HG03139 (cell line): ENCODE results near the gene PLD4.
"Not testable (repeated sequence)": the region's sequence is repeated elsewhere in the genome, so short reads cannot be mapped to it uniquely, and the experiment has no call there.

Experiments
- ATAC-seq: cut with Tn5 transposase; IDR thresholded peaks from one replicate; pipeline ENCODE4 v1.9.1; 2021; ENCODE audit not compliant: unreplicated experiment

PLD4 gene, protein sequence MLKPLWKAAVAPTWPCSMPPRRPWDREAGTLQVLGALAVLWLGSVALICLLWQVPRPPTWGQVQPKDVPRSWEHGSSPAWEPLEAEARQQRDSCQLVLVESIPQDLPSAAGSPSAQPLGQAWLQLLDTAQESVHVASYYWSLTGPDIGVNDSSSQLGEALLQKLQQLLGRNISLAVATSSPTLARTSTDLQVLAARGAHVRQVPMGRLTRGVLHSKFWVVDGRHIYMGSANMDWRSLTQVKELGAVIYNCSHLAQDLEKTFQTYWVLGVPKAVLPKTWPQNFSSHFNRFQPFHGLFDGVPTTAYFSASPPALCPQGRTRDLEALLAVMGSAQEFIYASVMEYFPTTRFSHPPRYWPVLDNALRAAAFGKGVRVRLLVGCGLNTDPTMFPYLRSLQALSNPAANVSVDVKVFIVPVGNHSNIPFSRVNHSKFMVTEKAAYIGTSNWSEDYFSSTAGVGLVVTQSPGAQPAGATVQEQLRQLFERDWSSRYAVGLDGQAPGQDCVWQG

DNA sequence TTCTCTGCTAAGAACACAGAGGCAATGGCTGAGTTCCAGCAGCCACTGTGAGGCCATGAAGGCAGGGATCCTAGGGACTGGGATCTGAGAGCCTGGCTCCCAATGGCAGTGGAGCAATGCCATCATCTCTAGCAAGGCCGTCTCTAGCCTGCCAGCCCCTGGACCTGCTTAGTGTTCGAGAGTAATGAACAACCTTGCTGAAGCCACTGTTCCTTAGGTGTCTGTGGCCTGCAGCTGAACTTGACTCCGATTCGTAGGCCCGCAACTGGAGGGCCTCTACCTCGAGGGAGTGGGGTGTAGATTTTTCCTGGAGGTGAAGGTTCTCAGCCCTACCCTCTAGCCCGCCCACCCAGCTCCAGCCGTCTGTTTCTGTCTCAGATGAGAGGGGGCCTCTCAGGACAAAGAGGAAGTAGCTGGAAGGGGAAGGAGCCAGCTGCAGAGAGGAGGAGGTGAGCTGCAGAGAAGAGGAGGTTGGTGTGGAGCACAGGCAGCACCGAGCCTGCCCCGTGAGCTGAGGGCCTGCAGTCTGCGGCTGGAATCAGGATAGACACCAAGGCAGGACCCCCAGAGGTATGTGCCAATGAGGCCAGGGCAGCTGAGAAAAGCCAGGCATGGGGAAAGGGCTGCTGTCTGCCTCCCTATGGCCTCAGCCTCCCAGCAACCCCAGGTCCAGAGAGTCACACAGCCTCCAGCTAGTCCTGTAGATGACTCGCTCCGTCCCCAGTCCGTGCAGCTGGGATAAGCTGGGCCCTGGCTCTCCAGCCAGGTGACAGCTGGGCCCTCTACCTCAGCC lies at the start of gene PLD4:
Gene PLD4 (plus strand): TSS at position 459 of the 793 bp plus-strand sequence. CDS start 2,262 bp downstream, outside the sequence.
- no peak for ATAC-seq

DNA sequence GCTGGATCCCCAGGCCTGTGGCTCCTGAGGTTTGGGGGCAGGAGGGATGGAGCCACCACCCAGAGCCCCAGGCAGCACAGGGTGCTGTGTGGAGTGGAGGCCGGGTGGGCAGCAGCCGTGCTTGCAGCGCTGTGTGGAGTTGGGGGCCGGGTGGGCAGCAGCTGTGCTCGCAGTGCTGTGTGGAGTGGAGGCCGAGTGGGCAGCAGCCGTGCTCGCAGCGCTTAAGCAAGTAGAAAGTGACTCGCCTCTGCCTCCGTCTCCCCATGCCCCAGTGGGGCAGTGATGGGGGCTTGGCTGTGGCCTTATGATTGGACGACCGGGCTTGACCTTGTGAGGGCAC lies 49.3 kb upstream of the PLD4 start:
- no peak for ATAC-seq

DNA sequence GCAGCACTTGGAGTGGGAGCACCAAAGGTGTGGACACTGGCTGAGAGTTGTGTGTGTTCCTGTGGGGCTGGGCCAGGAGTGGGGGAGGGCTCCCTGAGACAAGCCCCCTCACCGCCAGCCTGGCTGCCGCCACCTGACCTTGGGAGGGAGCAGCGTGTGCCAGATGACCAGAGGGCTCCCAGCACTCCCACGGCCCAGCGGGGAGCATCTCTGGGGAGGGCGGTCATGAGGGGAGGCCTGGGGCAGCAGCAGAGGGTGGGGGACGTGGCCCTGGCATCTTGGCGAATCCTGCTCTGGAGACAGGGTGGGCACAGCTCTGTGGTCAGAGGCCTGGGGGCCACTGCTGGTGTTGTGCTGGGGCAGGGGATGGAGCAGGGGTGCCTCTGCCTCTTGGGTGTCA lies 48.9 kb upstream of the PLD4 start:
- no peak for ATAC-seq

DNA sequence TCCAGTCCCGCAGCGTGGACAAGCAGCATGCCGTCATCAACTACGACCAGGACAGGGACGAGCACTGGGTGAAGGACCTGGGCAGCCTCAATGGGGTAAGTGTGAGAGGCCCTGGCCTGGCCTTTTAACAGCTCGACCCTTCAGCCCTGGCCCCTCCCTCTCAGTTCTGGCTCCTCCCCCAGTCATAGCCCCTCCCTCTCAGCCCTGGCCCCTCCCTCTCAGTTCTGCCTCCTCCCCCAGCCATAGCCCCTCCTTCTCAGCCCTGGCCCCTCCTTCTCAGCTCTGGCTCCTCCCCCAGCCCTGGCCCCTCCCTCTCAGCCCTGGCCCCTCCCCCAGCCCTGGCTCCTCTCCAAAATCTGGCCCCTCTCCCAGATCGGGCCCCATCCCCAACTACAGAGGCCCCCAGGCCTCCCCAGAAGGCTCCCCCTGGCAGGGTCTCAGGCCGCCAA lies 48.4 kb upstream of the PLD4 start:
- no peak for ATAC-seq

DNA sequence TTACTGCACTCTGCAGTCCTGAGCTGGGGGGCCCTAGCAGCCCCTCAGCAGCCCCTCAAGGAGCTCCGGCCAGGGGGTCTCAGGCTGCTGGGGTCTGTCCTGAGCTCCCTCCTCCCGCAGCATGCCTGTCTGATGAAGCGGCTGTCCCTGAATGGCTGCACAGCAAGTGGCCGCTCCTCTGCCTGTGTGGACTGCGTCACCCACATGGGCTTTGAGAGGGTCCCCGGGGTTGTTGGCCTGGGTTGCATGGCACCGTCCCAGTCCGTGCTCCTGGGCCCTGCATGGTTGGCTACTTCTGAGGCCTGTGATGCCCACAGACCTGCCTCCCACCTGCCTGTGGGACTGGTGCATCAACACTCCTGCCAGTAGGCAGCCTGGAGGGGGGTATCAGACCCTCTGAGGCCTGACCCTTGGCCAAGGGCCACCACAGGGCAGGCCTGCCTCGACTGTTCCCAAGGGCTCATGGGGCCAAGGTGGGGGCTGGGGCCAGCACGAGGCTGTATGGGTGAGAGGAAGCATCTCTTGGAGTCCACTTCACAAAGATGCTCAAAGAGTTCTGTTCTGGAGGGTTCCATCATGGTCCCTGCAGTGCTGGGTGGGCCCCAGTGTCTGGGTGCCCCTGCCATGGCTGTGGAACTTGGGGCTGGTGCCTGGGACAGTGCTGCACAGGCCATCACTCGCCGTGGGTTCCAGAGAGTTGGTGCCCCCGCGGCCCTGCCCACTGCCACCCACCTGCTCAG lies 47.4 kb upstream of the PLD4 start:
- no peak for ATAC-seq

DNA sequence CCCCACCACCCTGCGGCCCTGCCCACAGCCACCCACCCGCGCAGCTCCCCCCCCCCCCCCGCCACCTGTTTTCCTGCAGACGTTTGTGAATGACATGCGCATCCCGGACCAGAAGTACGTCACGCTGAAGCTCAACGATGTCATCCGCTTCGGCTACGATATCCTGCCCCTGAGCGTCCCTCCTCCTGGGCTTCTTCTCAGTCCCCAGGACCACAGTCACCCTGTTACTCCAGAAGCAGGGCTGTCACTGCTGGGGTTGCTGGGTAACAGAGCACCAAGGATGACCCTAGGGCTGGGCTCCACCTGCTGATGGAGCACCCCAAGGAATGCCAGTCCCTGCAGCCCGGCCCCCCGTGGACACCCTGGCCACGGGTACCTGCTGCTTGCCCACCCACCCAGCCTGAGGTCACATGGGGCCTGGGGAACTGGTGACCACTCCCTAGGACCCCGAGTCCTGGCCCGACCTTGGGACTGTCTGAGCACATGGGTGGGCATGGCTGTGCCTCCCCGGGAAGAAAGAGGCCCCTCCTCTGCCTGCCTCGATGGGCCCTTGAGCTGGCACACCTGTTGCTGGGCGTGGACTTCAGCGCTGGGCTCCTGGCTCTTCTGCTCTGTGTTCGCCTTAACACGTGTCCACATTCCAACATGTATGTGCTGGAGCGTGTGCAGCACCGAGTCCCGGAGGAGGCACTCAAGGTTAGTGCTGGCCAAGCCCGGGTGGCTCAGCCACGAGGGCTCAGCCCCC lies 46.7 kb upstream of the PLD4 start:
- ATAC-seq, result no peak

DNA sequence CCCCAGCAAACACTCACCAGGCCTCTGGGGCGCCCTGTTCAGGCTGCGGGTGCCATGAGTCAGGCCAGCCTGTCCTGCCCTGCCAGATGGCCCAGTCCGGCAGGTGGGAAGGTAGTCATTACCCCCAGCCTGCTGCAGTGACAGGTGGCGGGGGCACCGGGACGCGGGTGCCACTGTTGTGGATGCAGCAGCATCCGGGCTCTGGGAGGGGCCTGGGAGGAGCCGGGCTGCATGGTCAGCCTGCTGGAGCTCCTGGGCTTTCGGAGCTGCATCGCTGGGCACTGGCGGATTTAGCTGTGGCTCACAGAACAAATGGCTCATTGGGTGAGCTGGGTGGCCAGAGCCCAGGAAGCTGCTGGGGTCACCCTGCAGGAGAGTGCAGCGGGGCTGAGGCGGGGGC lies 46.1 kb upstream of the PLD4 start:
- ATAC-seq, result no peak

DNA sequence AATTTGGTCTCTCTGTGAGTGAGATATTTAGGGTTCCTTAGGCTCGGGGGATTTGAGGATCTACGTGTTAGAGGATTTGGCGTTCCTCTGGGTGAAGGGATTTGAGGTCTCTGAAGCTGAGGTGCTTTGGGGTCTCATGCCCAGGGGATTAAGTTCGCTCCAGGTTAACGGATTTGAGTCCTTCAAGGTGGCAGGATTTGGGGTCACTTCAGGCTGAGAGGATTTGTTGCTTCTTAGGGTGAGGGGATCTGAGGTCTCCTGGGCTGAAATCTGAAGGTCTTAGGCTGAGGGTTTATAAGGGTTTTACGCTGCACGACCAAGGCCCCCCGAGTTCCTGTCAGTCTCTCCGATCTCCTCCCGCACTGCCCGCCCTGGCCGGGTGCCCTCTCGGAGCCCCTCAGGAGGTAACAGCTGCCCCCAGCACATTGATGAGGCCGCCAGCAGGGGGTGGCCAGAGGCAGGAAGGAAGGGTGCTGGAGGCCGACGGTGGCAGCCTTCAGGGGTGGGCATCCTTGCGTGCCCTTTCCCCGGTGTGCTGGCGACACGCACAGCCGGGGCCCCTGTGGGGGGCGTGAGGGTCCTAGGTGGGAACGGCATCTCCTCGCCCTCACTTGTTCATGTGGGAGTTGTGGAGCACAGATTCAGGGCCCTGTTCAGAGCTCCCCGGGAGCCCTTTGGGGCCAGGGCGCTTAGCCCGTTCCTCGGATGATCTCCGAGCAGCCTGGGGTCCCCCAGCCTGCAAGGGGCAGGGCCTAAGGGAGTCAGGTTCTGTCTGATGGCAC lies 45.3 kb upstream of the PLD4 start:
- no peak for ATAC-seq

DNA sequence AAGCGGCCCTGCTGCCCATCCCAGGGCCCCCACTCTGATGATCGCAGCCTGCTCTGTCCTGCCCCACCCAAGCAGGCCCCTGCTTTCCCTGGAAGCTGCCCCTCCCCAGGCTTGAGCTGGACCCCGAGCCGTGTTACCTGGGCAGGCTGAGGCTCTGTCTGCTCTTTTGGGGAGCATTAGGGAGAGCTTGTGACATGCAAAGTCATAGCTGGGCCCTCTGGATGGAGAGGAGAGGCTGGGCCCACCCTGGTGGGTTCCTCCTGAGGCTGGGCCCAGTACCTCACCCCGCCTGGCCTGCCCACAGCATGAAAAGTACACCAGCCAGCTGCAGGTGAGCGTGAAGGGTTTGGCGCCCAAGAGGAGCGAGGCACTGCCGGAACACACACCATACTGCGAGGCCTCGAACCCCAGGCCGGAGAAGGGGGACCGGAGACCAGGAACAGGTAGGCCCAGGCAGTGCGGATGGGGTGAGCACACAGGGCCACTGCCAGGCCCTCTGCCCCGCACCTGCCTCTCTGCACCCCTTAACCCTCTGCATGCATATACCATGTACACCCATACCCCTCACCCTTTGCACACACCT lies 44.6 kb upstream of the PLD4 start:
- ATAC-seq, result no peak

DNA sequence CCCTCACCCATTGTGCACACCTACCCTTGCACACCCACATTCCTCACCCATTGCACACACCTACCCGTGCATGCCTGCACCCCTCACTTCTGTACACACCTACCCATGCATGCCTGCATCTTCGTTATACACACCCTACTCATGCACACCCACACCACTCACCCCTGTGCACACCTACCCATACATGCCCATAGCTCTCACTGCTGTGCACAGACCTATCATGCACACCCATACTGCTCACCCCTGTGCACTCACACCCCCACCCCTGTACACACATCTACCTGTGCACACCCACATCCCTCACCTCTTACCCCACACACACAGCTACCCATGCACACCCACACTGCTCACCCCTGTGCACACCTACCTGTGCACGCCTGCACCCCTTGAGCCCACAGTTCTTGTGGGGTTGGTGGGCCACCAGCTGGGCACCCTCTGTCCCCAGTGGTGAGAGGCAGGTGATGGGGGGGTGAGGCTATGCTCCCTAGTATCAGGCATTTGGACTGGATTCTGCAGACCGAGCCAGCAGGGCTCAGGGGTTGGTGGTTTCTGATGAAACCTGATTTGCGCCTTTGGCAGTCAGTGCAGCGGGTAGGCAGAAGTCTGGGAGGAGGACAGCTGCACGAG lies 44.0 kb upstream of the PLD4 start:
- no peak for ATAC-seq

DNA sequence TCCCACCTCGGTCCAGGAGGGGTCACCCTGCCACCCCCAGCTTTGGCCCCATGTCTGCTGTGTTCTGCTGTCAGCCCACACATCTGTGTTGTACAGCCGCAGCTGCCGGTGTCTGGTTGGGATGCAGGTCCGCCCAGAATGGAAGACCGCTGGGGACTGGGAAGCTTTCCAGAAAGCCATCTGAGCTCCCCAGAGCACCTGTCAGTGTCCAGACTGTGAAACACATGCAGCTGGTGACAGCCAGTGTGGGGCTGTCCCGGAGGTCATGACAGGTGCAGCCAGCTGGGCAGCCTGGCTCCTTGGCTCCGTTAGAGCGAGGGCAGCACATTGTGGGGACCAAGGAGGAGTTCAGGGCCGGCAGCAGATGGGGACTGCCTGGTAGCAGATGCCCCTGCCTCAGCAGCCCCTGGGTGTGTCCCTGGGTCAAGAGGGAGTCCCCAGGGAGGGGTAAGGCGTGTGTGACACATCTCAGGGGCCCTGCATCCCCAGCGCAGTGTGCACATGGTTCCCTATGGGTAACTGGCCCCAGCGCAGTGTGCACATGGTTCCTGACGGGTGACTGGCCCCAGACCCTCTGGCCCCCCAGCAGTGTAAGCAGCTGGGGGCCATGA lies 43.2 kb upstream of the PLD4 start:
- ATAC-seq, result no peak

DNA sequence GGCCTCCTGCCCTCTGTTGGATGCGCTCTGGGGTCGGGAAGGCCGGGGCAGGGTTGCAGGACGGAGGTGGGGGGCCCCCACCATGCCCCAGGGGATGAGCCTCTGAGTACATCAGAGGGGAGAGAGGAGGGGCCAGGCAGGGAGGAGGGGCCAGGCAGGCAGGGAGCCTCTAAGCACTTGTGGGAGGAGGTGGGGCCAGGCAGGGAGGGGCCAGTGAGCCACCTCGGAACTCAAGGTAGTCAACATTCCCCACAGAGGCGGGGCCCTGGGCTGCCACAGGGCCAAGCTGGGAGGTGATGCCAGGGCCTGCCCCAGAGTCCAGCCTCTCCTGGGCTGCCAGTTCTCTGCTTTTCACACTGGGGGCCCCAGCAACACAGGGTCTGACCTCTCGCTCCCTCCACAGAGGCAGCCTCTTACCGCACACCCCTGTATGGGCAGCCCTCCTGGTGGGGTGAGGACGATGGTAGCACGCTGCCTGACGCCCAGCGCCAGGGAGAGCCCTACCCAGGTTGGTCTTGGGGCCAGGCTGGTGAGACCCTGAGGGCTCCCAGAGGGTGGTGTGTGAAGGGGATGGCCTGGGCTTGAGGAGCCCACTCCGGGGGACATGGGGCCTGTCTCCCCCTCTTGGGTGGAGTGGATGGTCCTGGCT lies 42.2 kb upstream of the PLD4 start:
- no peak for ATAC-seq

DNA sequence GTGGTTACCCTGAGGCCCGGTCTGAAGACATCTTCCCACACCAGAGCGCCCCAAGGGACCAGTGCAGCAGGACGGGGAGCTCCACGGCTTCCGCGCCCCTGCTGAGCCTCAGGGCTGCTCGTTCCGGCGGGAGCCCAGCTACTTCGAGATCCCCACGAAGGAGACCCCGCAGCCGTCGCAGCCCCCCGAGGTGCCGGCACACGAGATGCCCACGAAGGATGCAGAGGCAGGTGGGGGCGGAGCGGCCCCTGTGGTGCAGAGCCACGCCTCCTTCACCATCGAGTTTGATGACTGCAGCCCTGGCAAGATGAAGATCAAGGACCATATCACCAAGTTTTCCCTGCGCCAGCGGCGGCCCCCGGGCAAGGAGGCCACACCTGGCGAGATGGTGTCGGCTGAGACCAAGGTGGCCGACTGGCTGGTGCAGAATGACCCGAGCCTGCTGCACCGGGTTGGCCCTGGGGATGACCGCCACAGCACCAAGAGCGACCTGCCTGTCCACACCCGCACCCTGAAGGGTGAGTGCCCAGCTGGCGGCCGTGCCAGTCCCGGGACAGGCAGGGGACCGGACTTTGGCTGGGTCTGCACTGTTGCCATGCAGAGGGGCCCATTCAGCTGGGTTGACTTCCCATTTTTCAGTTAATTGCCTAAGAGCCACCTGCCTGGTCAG lies 41.6 kb upstream of the PLD4 start:
- ATAC-seq, result no peak

DNA sequence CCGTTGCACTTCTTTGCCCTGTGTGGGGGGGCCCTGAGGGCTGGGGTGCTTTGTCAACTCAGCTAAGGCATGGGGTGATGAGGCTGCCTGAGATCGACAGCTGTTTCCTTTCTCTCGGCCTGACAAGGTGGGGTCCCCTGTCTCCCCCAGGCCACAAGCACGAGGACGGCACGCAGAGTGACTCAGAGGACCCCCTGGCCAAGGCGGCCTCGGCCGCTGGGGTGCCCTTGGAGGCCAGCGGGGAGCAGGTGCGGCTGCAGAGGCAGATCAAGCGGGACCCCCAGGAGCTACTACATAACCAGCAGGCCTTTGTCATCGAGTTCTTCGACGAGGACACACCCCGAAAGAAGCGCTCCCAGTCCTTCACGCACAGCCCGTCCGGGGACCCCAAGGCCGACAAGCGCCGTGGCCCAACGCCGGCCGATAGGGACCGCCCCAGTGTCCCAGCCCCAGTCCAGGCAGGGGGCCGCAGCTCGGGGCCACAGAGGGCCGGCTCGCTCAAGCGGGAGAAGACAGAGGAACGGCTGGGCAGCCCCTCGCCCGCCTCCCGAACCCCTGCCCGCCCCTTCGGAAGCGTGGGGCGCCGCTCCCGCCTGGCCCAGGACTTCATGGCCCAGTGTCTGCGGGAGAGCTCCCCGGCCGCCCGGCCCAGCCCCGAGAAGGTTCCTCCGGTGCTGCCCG lies 40.9 kb upstream of the PLD4 start:
- ATAC-seq, result no peak

DNA sequence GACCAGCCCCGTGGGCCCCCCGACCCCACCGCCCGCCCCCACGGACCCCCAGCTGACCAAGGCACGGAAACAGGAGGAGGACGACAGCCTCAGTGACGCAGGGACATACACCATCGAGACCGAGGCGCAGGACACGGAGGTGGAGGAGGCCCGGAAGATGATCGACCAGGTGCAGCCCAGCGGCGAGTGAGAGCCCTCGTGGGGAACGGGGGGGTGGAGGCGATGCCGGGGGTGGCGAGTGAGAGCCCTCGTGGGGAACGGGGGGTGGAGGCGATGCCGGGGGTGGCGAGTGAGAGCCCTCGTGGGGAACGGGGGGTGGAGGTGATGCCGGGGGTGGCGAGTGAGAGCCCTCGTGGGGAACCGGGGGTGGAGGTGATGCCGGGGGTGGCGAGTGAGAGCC lies 40.3 kb upstream of the PLD4 start:
- not testable (repeated sequence) for ATAC-seq

DNA sequence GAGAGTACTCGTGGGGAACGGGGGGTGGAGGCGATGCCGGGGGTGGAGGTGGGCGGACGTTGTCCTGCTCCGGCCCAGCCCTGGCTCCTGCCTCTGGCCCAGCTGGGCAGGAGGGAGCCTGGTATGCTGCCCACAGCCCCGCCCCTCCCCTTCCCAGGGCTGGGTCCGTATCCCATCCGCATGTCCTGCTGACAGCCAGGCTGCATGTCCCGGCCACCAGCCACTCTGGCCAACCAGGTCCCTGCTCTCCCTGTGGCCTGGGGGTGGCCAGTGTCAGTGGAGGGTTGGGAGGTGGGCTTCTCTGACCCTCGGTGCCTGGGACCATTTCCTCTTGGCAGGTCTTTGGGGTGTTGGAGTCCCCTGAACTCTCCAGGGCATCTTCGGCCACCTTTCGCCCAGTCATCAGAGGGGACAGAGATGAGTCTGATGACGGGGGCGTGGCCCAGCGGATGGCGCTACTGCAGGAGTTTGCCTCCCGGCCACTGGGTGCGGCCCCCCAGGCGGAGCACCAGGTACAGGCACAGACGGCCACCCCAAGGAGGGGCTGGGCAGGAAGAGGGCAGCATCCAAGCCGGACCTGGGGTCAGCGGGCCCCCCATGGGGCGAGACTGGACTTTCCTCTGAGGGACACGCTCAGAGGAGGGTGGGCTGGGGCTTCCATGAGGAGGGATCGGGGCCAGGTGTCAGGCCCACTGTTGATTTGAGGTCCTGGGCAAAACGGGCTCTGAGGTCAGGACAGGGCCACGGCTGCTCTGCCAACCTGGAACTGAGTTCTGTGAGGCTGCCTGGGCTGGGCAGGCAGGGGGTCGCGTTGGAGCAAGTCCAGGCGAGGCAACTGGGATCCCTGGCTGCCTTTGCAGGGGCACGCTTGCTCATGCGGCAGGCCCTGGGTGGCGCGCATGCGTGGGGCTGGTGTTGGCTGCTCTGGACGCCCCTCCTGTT lies 39.4 kb upstream of the PLD4 start:
- ATAC-seq, result no peak
